Memory B cell (primary cell): ENCODE results near the gene QRSL1.

Experiments used
- ATAC-seq: fragments of 150-1000 bp; cut with Tn5 transposase; 2 replicates; pipeline ENCODE4 v1.10.0; 2021; ENCODE audit warnings: low read depth, mild to moderate bottlenecking, moderate library complexity
- DNase-seq, 2 donors: peaks; one replicate each; pipeline ENCODE4 v3.0.0; 2022; ENCODE audit warnings: low spot score in 2 of 2
- H3K27ac Mint-ChIP-seq: one replicate; pipeline ENCODE4 v1.8.0; 2022; ENCODE audit warnings: mild to moderate bottlenecking, moderate library complexity, mixed read lengths
- H3K27me3 Mint-ChIP-seq: one replicate; pipeline ENCODE4 v1.8.0; 2022; ENCODE audit warnings: mixed read lengths
- H3K36me3 Mint-ChIP-seq: one replicate; pipeline ENCODE4 v1.8.0; 2022; ENCODE audit warnings: mild to moderate bottlenecking, mixed read lengths
- H3K4me1 Mint-ChIP-seq: one replicate; pipeline ENCODE4 v1.8.0; 2022; ENCODE audit warnings: mixed read lengths
- H3K4me3 Mint-ChIP-seq: one replicate; pipeline ENCODE4 v1.8.0; 2022; ENCODE audit warnings: mild to moderate bottlenecking, moderate library complexity, mixed read lengths
- H3K9me3 Mint-ChIP-seq: one replicate; pipeline ENCODE4 v1.8.0; 2022; ENCODE audit warnings: mixed read lengths

QRSL1 gene

DNA sequence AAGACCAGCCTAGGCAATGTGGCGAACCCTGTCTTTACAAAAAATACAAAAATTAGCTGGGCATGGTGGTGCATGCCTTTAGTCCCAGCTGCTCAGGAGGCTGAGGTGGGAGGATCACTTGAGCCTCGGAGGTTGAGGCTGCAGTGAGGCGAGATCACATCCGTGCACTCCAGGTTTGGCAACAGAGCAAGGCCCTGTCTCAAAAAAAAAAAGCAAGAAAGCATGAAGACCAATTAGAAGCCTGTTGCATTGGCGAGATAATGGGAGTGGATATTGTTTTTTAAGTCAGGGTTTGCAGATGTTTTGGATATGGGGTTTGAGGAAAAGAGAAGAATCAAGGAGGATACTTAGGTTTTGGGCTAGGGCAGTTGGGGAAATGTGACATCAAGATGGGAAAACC is 5.2 kb downstream of the QRSL1 start:
- Mint-ChIP-seq H3K27ac (peak overlapping the region; percentile 79), H3K27me3 (no peaks in the 10 kb centered on the region), H3K4me1 (peaks cover 48% of the 10 kb centered on the region), H3K4me3 (no peak overlapping the region), H3K36me3 (peaks cover 23% of the 10 kb centered on the region), H3K9me3 (peaks cover 2% of the 10 kb centered on the region)
- DNase-seq: no peak
- ATAC-seq: no peak

DNA sequence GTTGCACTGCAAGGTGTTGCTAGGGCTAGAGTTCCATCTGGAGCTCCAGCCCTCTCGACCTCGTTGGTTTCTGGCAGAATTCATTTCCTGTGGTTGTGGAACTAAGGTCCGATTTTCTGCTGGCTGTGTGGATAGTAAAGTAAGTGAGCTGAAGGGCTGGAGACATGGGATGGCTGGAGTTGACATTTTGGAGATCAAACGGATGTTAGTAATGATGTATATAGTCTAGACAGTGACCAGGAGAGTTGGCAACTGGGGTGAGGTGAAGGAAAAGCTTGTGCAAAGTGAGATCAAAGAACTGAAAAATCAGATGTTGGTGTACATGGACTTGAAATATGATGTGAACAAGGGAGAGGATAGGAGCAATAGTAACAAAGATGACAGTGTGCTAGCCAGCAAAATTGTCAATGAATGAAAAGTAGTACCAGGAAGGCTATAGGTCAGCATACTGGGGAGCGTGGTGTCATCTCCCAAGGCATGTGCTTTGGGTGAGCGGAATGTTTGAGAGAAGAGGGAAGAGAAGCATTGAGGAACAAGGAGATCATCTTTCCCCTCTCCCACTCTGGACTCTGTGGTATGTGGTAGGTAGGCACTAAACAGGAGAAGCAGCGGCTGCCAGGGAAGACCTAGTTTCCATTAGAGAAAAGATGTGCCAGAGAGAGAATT is 7.8 kb downstream of the QRSL1 start:
- H3K4me3 Mint-ChIP-seq: peak overlapping the region; percentile 83
- H3K9me3 Mint-ChIP-seq: peaks cover 4% of the 10 kb centered on the region
- H3K36me3 Mint-ChIP-seq: peaks cover 26% of the 10 kb centered on the region
- H3K27ac Mint-ChIP-seq: peak overlapping the region; percentile 75
- no peaks in the 10 kb centered on the region for H3K27me3 Mint-ChIP-seq
- DNase-seq (no peak), ATAC-seq (peak; percentile 23)
- H3K4me1 Mint-ChIP-seq: peaks cover 46% of the 10 kb centered on the region

DNA sequence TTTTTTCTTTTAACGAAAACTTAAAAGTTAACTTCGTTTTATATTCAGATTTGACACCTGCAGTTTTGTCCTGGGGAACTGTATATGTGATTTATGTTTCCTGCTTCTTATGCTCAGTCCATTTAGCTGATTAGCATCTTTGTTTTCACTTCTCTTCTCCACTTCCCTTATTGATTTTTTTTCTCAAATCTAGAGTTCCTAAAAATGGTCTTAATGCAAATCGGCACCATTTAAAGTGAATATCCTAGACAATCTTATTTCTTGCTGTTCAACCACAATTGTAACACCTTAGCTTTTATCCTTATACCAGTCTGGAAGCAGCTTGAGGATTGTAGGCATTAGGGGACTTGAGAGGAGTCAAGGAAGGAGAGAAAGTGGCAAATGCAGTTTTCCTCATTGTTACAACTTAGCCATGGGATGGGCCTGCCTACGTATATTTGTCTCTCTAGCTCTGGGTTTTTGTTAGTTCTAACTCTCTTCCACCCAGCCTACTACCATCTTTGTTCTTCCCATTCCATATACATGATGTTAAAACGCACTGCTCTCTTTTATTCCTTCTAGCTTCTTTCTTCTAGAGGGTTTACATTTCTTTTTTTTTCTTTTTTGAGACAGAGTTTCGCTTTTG is 8.5 kb downstream of the QRSL1 start:
- DNase-seq: peak in 1 of 2 donors; percentile 37
- Mint-ChIP-seq H3K36me3 (peaks cover 28% of the 10 kb centered on the region), H3K9me3 (peaks cover 4% of the 10 kb centered on the region), H3K27me3 (no peaks in the 10 kb centered on the region), H3K4me3 (peak overlapping the region; percentile 83), H3K27ac (peak overlapping the region; percentile 75), H3K4me1 (peaks cover 42% of the 10 kb centered on the region)
- peak; percentile 95 for ATAC-seq

- Mint-ChIP-seq H3K27me3 (no peaks in the 10 kb centered on the region), H3K4me3 (peak overlapping the region; percentile 62), H3K9me3 (peaks cover 4% of the 10 kb centered on the region), H3K4me1 (peaks cover 32% of the 10 kb centered on the region), H3K36me3 (peaks cover 33% of the 10 kb centered on the region), H3K27ac (peak overlapping the region; percentile 91)
- ATAC-seq: no peak
- DNase-seq: no peak
Observed at GRCh38 chr6:106639812-106640211, 10.4 kb downstream of the QRSL1 start.

DNA sequence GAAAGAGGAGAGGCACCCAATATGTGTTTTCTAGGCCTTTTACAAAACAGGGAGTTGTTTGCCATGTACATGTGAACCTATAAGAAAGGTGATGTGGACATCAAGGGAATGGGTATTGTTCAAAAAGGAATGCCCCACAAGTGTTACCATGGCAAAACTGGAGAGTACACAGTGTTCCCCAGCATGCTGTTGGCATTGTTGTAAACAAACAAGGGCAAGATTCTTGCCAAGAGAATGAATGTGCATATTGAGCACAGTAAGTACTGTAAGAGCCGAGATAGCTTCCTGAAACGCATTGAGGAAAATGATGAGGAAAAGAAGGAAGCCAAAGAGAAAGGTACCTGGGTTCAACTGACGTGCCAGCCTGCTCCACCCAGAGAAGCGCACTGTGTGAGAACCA is 13.1 kb downstream of the QRSL1 start:
- peaks cover 23% of the 10 kb centered on the region for H3K4me1 Mint-ChIP-seq
- H3K36me3 Mint-ChIP-seq: peaks cover 34% of the 10 kb centered on the region
- no peak for DNase-seq
- H3K27me3 Mint-ChIP-seq: no peaks in the 10 kb centered on the region
- peaks cover 4% of the 10 kb centered on the region for H3K9me3 Mint-ChIP-seq
- ATAC-seq: no peak
- no peak overlapping the region for H3K27ac Mint-ChIP-seq
- H3K4me3 Mint-ChIP-seq: no peak overlapping the region

DNA sequence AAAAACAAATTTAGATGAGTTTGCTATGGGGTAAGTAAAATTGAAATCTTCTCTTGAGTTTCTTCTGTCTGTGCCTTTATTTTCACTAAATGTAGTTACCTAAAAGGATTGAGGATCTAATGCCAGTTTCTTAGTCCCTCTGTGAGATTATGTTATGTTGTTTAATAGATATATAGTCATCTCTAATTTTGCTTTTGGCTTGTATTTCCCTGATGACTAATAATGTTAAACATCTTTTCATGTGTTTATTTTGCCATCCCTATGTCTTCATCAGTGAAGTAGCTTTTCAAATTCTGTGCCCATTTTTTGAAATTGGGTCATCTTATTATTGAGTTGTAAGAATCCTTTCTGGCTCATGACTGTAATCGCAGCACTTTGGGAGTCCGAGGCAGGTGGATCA is 13.7 kb downstream of the QRSL1 start:
- Mint-ChIP-seq H3K9me3 (peaks cover 4% of the 10 kb centered on the region), H3K4me3 (no peak overlapping the region), H3K4me1 (peaks cover 19% of the 10 kb centered on the region), H3K36me3 (peaks cover 34% of the 10 kb centered on the region), H3K27me3 (no peaks in the 10 kb centered on the region), H3K27ac (no peak overlapping the region)
- DNase-seq: no peak
- no peak for ATAC-seq

DNA sequence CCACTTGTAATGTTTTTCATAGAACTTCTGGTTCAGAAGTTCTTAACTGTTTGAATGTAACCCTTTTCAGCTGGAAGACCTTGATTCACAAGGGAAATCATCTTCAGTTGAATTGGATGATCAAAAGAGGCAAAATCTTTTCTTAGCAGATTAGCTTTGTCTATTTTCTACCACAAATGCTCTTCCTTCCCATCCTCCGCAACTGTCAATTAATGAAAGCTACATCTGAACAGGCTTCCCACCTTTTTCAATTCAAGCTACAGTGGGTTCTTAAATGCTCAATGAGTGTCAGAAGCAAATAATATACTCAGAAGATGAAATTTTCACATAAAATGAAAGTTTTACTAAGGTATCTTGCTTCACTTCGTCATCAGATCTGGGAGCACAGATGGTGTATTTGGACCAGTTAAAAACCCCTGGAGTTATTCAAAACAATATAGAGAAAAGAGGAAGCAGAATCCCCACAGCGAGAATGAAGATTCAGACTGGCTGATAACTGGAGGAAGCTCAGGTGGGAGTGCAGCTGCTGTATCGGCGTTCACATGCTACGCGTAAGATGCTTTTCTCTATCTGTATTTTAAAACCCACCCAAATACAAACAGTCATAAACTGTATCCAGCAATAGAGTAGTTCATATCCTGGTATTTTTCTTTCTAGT is 19.4 kb downstream of the QRSL1 start:
- peaks cover 23% of the 10 kb centered on the region for H3K36me3 Mint-ChIP-seq
- H3K4me3 Mint-ChIP-seq: peak overlapping the region; percentile 81
- peak overlapping the region; percentile 98 for H3K27ac Mint-ChIP-seq
- DNase-seq: peak in 1 of 2 donors; percentile 54
- H3K27me3 Mint-ChIP-seq: no peaks in the 10 kb centered on the region
- peaks cover 12% of the 10 kb centered on the region for H3K4me1 Mint-ChIP-seq
- peak; percentile 99 for ATAC-seq
- H3K9me3 Mint-ChIP-seq: no peaks in the 10 kb centered on the region

GRCh38 chr6:106658469-106658868 is 29.1 kb downstream of the QRSL1 start:
- peaks cover 9% of the 10 kb centered on the region for H3K9me3 Mint-ChIP-seq
- no peak for DNase-seq
- ATAC-seq: no peak
- H3K27ac Mint-ChIP-seq: peak overlapping the region; percentile 62
- H3K36me3 Mint-ChIP-seq: peaks cover 69% of the 10 kb centered on the region
- H3K27me3 Mint-ChIP-seq: no peaks in the 10 kb centered on the region
- H3K4me1 Mint-ChIP-seq: peaks cover 9% of the 10 kb centered on the region
- H3K4me3 Mint-ChIP-seq: no peak overlapping the region

DNA sequence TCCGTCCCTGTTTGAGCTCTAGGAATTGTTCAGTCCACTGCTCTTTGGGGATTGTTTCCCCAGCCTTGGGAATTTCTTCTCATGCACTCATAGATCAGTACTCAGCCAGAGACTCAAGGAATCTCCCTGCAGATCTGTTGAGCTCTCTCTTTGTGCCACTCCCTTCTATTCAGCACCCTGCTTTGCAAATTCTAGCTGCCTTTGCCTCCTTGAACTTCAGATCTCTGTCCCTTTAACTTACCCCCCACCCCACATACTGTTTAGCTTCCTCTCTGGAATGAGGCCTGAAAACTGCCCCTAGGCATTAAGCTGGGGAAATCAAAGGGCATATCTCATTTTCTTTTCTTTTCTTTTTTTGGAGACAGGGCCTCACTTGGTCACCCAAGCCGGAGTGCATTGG is 30.5 kb downstream of the QRSL1 start:
- Mint-ChIP-seq H3K27me3 (no peaks in the 10 kb centered on the region), H3K27ac (peak overlapping the region; percentile 45), H3K9me3 (peaks cover 9% of the 10 kb centered on the region), H3K4me1 (peaks cover 18% of the 10 kb centered on the region), H3K4me3 (no peak overlapping the region), H3K36me3 (peaks cover 72% of the 10 kb centered on the region)
- ATAC-seq: no peak
- no peak for DNase-seq

GRCh38 chr6:106662458-106662857 is 33.1 kb downstream of the QRSL1 start:
- Mint-ChIP-seq H3K4me3 (no peak overlapping the region), H3K36me3 (peaks cover 62% of the 10 kb centered on the region), H3K4me1 (peaks cover 28% of the 10 kb centered on the region), H3K27me3 (no peaks in the 10 kb centered on the region), H3K9me3 (peaks cover 6% of the 10 kb centered on the region), H3K27ac (no peak overlapping the region)
- DNase-seq (no peak), ATAC-seq (no peak)

GRCh38 chr6:106666282-106667021 is 37.1 kb downstream of the QRSL1 start:
- Mint-ChIP-seq H3K4me3 (peak overlapping the region; percentile 78), H3K27ac (peak overlapping the region; percentile 82), H3K27me3 (no peaks in the 10 kb centered on the region), H3K9me3 (no peaks in the 10 kb centered on the region), H3K36me3 (peaks cover 31% of the 10 kb centered on the region), H3K4me1 (peaks cover 29% of the 10 kb centered on the region)
- DNase-seq: peak; percentile 57 to 74
- peak; percentile 100 for ATAC-seq

GRCh38 chr6:106667022-106667402 is 37.6 kb downstream of the QRSL1 start:
- Mint-ChIP-seq H3K27ac (peak overlapping the region; percentile 82), H3K27me3 (no peaks in the 10 kb centered on the region), H3K4me3 (peak overlapping the region; percentile 78), H3K36me3 (peaks cover 30% of the 10 kb centered on the region), H3K4me1 (peaks cover 29% of the 10 kb centered on the region), H3K9me3 (no peaks in the 10 kb centered on the region)
- ATAC-seq (peak; percentile 12), DNase-seq (no peak)

DNA sequence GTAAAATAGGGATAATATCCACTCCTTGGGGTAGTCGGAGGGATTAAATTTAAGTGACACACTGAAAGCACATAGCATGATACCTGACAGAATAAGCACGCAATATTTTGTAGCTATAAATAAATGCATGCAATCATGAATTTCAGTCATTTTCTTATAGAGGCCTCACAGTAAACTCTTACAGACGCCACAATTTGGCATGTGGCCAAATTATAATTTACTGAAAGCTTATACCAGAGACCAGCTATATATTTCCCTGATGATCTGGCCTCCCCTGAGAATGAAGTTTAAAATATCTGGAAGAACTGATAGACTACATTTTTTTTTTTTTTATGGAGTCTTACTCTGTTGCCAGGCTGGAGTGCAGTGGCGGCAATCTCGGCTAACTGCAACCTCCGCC is 40.9 kb downstream of the QRSL1 start:
- Mint-ChIP-seq H3K27ac (no peak overlapping the region), H3K4me3 (no peak overlapping the region), H3K36me3 (peaks cover 6% of the 10 kb centered on the region), H3K9me3 (peaks cover 2% of the 10 kb centered on the region), H3K4me1 (peaks cover 18% of the 10 kb centered on the region), H3K27me3 (no peaks in the 10 kb centered on the region)
- ATAC-seq: no peak
- DNase-seq: no peak

DNA sequence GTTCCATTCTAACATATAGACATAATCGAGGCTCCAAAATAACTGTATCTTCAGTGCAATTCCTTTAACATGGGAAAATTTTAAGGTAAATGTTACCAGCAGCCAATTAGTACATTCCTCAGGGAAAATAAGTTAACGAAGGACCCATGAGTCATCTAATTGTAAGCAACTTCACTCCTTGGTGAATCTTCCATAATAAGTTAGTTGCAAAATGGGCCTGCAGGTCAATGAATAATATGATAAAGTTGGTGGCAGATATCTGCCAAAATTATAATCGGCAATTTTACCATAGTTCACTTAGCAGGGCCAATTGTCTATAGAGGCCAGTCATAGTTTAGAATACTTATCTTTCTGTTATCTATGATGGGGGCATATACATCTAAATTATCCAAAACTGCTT is 42.3 kb downstream of the QRSL1 start:
- DNase-seq (no peak), ATAC-seq (no peak)
- H3K4me3 Mint-ChIP-seq: no peak overlapping the region
- peaks cover 16% of the 10 kb centered on the region for H3K4me1 Mint-ChIP-seq
- no peak overlapping the region for H3K27ac Mint-ChIP-seq
- peaks cover 2% of the 10 kb centered on the region for H3K9me3 Mint-ChIP-seq
- H3K36me3 Mint-ChIP-seq: peaks cover 2% of the 10 kb centered on the region
- no peaks in the 10 kb centered on the region for H3K27me3 Mint-ChIP-seq
